HepG2 (cell line): ENCODE data around the gene CTDSP2.

Experiments
- CREM ChIP-seq, 2 experiments: sonication (generic) in 1 of 2; formaldehyde crosslinking in 1 of 2; IDR thresholded peaks; 2 replicates each; pipeline versions ENCODE4 v1.4.0 to v1.6.1; 2016 to 2020; ENCODE audit warnings: antibody characterized with exemption in 1 of 2, mild to moderate bottlenecking in 1 of 2, missing genetic modification reagents in 1 of 2
- DNMT3B ChIP-seq: conservative IDR thresholded peaks from 2 replicates; pipeline ENCODE4 v1.6.1; 2016; ENCODE audit warnings: missing biosample characterization, control low read depth
- HDAC2 ChIP-seq: sonication (generic); formaldehyde crosslinking; IDR thresholded peaks from 2 replicates; pipeline ENCODE4 v1.4.0; 2020; ENCODE audit warnings: missing genetic modification reagents
- HNRNPUL1 ChIP-seq: fragments of 200-400 bp; formaldehyde crosslinking; IDR thresholded peaks from 2 replicates; pipeline ENCODE4 v1.6.1; 2017; ENCODE audit warnings: low read depth, mild to moderate bottlenecking, low read length, moderate library complexity
- NFKBIZ ChIP-seq: IDR thresholded peaks from 2 replicates; pipeline ENCODE4 v1.6.1; 2018; ENCODE audit warnings: missing genetic modification reagents, missing compliant biosample characterization
- POLR2A ChIP-seq, 2 experiments: IDR thresholded peaks; 2 replicates each; pipeline ENCODE4 v1.6.1; 2011; ENCODE audit warnings: low read depth in 2 of 2, low read length in 2 of 2, mild to moderate bottlenecking in 1 of 2, moderate library complexity in 1 of 2; ENCODE audit not compliant: insufficient read depth in 1 of 2
- RBFOX2 ChIP-seq: fragments of 200-400 bp; formaldehyde crosslinking; IDR thresholded peaks from 2 replicates; pipeline ENCODE4 v1.6.1; 2017; ENCODE audit warnings: low read depth, mild to moderate bottlenecking, low read length
- REL ChIP-seq: sonication (generic); formaldehyde crosslinking; conservative IDR thresholded peaks from 2 replicates; pipeline ENCODE4 v1.8.0; 2022; ENCODE audit warnings: mild to moderate bottlenecking, missing genetic modification reagents, moderate library complexity
- TARDBP ChIP-seq: sonication (generic); formaldehyde crosslinking; IDR thresholded peaks from 2 replicates; pipeline ENCODE4 v1.8.0; 2022; ENCODE audit warnings: mild to moderate bottlenecking, missing genetic modification reagents
- YY1 ChIP-seq: IDR thresholded peaks from 2 replicates; pipeline ENCODE4 v1.6.1; 2011; ENCODE audit warnings: low read length, low read depth, moderate library complexity, mild to moderate bottlenecking; ENCODE audit not compliant: insufficient read depth, insufficient replicate concordance
- ZNF292 ChIP-seq: sonication (generic); formaldehyde crosslinking; IDR thresholded peaks from 2 replicates; pipeline ENCODE4 v1.8.1; 2022; ENCODE audit warnings: mild to moderate bottlenecking, low read depth, missing genetic modification reagents, borderline replicate concordance
- ZNF678 ChIP-seq: sonication (generic); formaldehyde crosslinking; IDR thresholded peaks from 2 replicates; pipeline ENCODE4 v1.4.0; 2020; ENCODE audit warnings: mild to moderate bottlenecking, missing genetic modification reagents
- TF ChIP-seq, protein P1 (sequence below): sonication (generic); formaldehyde crosslinking; conservative IDR thresholded peaks from 2 replicates; pipeline ENCODE4 v1.8.1; 2023; ENCODE audit warnings: missing genetic modification reagents
- TF ChIP-seq, protein P2 (sequence below): sonication (generic); formaldehyde crosslinking; IDR thresholded peaks from 2 replicates; pipeline ENCODE4 v1.5.0; 2020; ENCODE audit warnings: mild to moderate bottlenecking, missing genetic modification reagents, moderate library complexity

DNA sequence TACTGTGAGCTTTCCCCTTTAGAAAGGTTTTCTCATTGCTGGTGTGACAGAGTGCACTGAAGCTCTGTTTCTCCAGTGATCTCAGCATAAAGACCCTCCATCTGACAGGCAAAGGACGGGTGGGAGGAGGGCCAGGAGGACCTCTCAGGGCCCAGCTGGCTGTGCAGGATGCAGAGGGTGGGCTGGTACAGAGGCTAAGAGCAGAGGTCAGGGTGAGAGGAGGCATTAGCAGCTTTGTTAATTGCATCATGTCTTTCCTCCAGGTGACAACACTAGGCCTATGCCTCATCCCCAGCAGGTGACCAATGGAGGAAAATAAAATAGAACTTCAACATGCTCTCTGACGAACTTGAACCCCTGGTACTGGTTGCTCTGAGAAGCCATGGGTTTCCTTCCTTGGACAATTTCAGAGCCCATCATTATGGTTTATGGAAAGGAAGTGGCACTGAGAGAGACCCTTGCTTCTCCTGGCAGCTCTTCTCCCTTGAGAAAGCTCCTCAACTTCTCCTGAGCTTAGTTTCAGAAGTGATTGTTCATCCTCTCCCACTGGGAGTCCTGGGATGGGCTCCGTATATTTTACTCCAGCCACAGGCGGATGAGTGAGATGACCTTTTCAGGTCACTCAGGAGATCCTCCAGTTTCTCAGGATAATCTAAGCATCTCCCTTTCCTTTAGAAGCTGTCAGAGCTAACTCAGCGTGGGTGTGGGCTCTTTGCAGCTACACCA, 49.0 kb upstream of the CTDSP2 start:
- no peak for TF ChIP-seq NFKBIZ (CRISPR knock-in tag)
- no peak for TF ChIP-seq HDAC2
- no peak for TF ChIP-seq HNRNPUL1
- TF ChIP-seq DNMT3B: no peak
- TF ChIP-seq, protein P1, sequence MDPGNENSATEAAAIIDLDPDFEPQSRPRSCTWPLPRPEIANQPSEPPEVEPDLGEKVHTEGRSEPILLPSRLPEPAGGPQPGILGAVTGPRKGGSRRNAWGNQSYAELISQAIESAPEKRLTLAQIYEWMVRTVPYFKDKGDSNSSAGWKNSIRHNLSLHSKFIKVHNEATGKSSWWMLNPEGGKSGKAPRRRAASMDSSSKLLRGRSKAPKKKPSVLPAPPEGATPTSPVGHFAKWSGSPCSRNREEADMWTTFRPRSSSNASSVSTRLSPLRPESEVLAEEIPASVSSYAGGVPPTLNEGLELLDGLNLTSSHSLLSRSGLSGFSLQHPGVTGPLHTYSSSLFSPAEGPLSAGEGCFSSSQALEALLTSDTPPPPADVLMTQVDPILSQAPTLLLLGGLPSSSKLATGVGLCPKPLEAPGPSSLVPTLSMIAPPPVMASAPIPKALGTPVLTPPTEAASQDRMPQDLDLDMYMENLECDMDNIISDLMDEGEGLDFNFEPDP (CRISPR knock-in tag): no peak
- TF ChIP-seq, protein P2, sequence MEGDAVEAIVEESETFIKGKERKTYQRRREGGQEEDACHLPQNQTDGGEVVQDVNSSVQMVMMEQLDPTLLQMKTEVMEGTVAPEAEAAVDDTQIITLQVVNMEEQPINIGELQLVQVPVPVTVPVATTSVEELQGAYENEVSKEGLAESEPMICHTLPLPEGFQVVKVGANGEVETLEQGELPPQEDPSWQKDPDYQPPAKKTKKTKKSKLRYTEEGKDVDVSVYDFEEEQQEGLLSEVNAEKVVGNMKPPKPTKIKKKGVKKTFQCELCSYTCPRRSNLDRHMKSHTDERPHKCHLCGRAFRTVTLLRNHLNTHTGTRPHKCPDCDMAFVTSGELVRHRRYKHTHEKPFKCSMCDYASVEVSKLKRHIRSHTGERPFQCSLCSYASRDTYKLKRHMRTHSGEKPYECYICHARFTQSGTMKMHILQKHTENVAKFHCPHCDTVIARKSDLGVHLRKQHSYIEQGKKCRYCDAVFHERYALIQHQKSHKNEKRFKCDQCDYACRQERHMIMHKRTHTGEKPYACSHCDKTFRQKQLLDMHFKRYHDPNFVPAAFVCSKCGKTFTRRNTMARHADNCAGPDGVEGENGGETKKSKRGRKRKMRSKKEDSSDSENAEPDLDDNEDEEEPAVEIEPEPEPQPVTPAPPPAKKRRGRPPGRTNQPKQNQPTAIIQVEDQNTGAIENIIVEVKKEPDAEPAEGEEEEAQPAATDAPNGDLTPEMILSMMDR (CRISPR knock-in tag): no peak
- no peak for TF ChIP-seq REL
- TF ChIP-seq POLR2A (IDR thresholded peaks at IDR 0.05; ENCODE audit: insufficient read depth in 1 of 2, low read depth in 2 of 2, low read length in 2 of 2): no peak
- no peak for TF ChIP-seq TARDBP (CRISPR knock-in tag)
- no peak for TF ChIP-seq YY1
- no peak for TF ChIP-seq ZNF678 (CRISPR knock-in tag)
- no peak for TF ChIP-seq ZNF292 (CRISPR knock-in tag)
- TF ChIP-seq RBFOX2: no peak
- no peak for TF ChIP-seq CREM (IDR thresholded peaks at IDR 0.05)
- TF ChIP-seq CREM (CRISPR knock-in tag; IDR thresholded peaks at IDR 0.05): no peak
